ENCODE results near the gene UBE2G2. TPM values are rescaled to one million over a fixed set of nuclear protein-coding genes. Genes with fewer than 3 reads are reported as not detected.

Gene UBE2G2
- total and polyA plus RNA-seq, 10 donors = 39.4 to 125 (median 84.5) TPM

GRCh38 chr21:44838951-44839350, 37.3 kb upstream of the UBE2G2 start:
- intact Hi-C loops (cut with DNase I; ENCODE audit: low total_unique reads) = no loop called here
- H3K27me3 ChIP-seq (replicated peaks in 1 of 7) = peaks cover 0 to 17% (median 0%) of the 10 kb centered on the region in 7 donors
- no peaks in the 10 kb centered on the region for H3K36me3 ChIP-seq
- no peak overlapping the region for H3K27ac ChIP-seq
- H3K4me1 ChIP-seq = peaks cover 0 to 5% (median 0%) of the 10 kb centered on the region in 6 donors
- WGBS, 5 donors = 75 to 93% (median 83%) methylated on average over 6 to 9 of the region's 9 CpGs
- no peak for DNase-seq
- H3K4me3 ChIP-seq = no peak overlapping the region
- H3K9me3 ChIP-seq = no peaks in the 10 kb centered on the region
- TF ChIP-seq POLR2A (IDR thresholded peaks at IDR 0.05) (no peak), CTCF (IDR thresholded peaks at IDR 0.05 in 8 of 11, conservative IDR thresholded peaks at IDR 0.05 in 3 of 11) (no peak), POLR2AphosphoS5 (IDR thresholded peaks at IDR 0.05) (no peak)

GRCh38 chr21:44838039-44838895, 36.6 kb upstream of the UBE2G2 start:
- no peak overlapping the region for H3K4me3 ChIP-seq
- peak; percentile 62 for DNase-seq

GRCh38 chr21:44837537-44837936, 35.9 kb upstream of the UBE2G2 start:
- no peaks in the 10 kb centered on the region for H3K36me3 ChIP-seq
- TF ChIP-seq POLR2AphosphoS5 (IDR thresholded peaks at IDR 0.05) (no peak), CTCF (IDR thresholded peaks at IDR 0.05 in 8 of 11, conservative IDR thresholded peaks at IDR 0.05 in 3 of 11) (no peak), POLR2A (IDR thresholded peaks at IDR 0.05) (no peak)
- H3K27ac ChIP-seq = no peak overlapping the region
- intact Hi-C loops (cut with DNase I; ENCODE audit: low total_unique reads) = no loop called here
- peaks cover 0 to 11% (median 0%) of the 10 kb centered on the region in 7 donors for H3K27me3 ChIP-seq (replicated peaks in 1 of 7)
- peaks cover 0 to 5% (median 0%) of the 10 kb centered on the region in 6 donors for H3K4me1 ChIP-seq
- WGBS, 5 donors = 93 to 95% (median 94%) methylated on average over 9 to 13 of the region's 13 CpGs
- no peaks in the 10 kb centered on the region for H3K9me3 ChIP-seq
- peak; percentile 52 for DNase-seq
- no peak overlapping the region for H3K4me3 ChIP-seq

More at GRCh38 chr21:44838039-44838895, 36.6 kb upstream of the UBE2G2 start:
- Histone ChIP-seq H3K36me3 (no peaks in the 10 kb centered on the region), H3K9me3 (no peaks in the 10 kb centered on the region), H3K4me1 (peaks cover 0 to 5% (median 0%) of the 10 kb centered on the region in 6 donors), H3K27ac (no peak overlapping the region), H3K27me3 (replicated peaks in 1 of 7) (peaks cover 0 to 17% (median 0%) of the 10 kb centered on the region in 7 donors)
- intact Hi-C loops (cut with DNase I; ENCODE audit: low total_unique reads) = no loop called here
- WGBS, 5 donors = 82 to 93% (median 85%) methylated on average over 26 to 30 of the region's 30 CpGs
- TF ChIP-seq POLR2A (IDR thresholded peaks at IDR 0.05) (no peak), CTCF (IDR thresholded peaks at IDR 0.05 in 8 of 11, conservative IDR thresholded peaks at IDR 0.05 in 3 of 11) (no peak), POLR2AphosphoS5 (IDR thresholded peaks at IDR 0.05) (no peak)

Data from spleen (tissue), 11 donors.